Measurements from ENCODE around the gene CACNB2.

DNA sequence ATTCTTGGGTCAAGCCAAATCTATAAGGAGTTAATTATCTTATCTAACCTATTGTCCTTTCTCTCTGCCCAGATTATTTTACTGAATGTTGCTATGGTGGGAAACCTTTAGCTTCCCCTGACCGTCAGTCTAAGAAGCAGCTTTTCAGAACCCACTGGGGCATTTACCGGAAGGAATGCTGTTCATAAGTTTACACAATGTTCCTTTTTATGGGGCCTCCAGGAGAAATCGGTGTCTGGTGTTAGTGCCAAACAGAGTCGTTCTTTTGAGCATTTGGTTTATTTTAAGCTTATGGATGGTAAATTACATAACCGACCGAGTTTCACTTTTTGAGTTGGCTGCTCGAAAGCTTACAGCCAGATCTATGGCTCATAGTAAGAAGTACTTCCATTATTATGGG lies 111.9 kb downstream of the CACNB2 start:
- TF ChIP-seq, protein P1, sequence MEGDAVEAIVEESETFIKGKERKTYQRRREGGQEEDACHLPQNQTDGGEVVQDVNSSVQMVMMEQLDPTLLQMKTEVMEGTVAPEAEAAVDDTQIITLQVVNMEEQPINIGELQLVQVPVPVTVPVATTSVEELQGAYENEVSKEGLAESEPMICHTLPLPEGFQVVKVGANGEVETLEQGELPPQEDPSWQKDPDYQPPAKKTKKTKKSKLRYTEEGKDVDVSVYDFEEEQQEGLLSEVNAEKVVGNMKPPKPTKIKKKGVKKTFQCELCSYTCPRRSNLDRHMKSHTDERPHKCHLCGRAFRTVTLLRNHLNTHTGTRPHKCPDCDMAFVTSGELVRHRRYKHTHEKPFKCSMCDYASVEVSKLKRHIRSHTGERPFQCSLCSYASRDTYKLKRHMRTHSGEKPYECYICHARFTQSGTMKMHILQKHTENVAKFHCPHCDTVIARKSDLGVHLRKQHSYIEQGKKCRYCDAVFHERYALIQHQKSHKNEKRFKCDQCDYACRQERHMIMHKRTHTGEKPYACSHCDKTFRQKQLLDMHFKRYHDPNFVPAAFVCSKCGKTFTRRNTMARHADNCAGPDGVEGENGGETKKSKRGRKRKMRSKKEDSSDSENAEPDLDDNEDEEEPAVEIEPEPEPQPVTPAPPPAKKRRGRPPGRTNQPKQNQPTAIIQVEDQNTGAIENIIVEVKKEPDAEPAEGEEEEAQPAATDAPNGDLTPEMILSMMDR (IDR thresholded peaks at IDR 0.05), result no peak
- TF ChIP-seq EP300 (IDR thresholded peaks at IDR 0.05) (no peak), POLR2A (IDR thresholded peaks at IDR 0.05) (no peak)

All from tibial nerve (tissue), 4 donors.